SH-SY5Y (cell line): ENCODE results near the gene ATP5ME.

Experiments
- GATA2 ChIP-seq: IDR thresholded peaks from 2 replicates; pipeline ENCODE4 v1.6.1; 2011; ENCODE audit warnings: mild to moderate bottlenecking, low read depth, low read length
- GATA3 ChIP-seq: IDR thresholded peaks from 2 replicates; pipeline ENCODE4 v1.6.1; 2011; ENCODE audit warnings: low read depth, mild to moderate bottlenecking, low read length, moderate library complexity

DNA sequence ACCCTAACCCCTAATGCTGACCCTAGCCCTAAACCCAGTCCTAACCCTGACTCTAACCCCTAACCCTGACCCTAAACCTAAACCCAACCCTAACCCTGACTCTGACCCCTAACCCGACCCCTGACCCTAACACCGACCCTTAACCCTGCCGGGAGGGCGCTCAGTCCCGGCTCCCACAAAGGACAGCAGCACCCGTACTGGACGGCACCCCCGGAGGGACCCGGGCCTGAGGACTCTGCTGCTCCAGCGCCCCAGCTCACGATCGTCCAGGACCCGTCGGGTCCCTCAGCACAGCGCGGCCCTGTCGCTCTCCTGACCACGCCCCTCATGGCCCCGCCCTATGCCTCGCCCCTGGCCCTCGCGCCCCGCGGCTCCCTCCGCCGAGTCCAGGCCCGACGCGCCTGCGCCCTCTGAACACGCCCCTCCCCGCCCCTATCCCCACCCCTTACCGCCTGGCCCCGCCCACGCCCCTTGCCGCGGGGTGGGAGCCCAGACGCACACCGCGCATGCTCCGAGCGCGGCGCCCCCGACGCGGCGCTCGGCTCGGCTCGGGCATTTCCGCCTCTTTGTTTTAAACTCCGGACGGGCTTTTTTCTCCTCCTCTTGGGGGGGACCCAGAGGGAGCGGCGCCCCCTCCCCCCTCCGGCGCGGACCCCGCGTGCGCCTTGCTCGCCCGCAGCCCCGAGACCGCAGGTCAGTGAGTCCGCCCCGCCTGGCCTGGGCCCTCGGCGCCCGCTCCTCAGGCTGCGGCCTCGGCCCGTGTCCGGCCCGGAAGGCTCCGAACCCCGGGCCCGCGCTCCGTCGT is 31.4 kb upstream of the ATP5ME start, which contains the start of gene PCGF3:
- TF ChIP-seq GATA2, result no peak
- no peak for TF ChIP-seq GATA3
